ENCODE results near the gene CELA2B. TPM values are rescaled to one million over a fixed set of nuclear protein-coding genes. Genes with fewer than 3 reads are reported as not detected.
"Not testable (repeated sequence)": the region's sequence is repeated elsewhere in the genome, so short reads cannot be mapped to it uniquely, and the experiment has no call there.

The CELA2B gene
- total RNA-seq, 1 donor from 2014 or later, result not detected

- no peaks in the 10 kb centered on the region for H3K9me3 Mint-ChIP-seq
- peaks cover 21% of the 10 kb centered on the region for H3K36me3 Mint-ChIP-seq (ENCODE audit: low read depth)
- no peak overlapping the region for H3K27ac Mint-ChIP-seq
- no peak overlapping the region for H3K4me3 Mint-ChIP-seq
- peak; percentile 25 for DNase-seq (ENCODE audit: low spot score)
- H3K4me1 Mint-ChIP-seq (ENCODE audit: low read depth), result no peaks in the 10 kb centered on the region
- intact Hi-C loops (cut with micrococcal nuclease), result loop anchor here (1.0 kb wide), 1 partner anchor 178 kb away; no protein-coding TSS in a partner anchor
- no peaks in the 10 kb centered on the region for H3K27me3 Mint-ChIP-seq (ENCODE audit: insufficient read depth)
Measured at GRCh38 chr1:15501208-15502032, 25.5 kb downstream of the CELA2B start.

- Mint-ChIP-seq H3K27me3 (ENCODE audit: insufficient read depth) (no peaks in the 10 kb centered on the region), H3K4me1 (ENCODE audit: low read depth) (no peaks in the 10 kb centered on the region), H3K27ac (no peak overlapping the region), H3K9me3 (no peaks in the 10 kb centered on the region), H3K4me3 (no peak overlapping the region), H3K36me3 (ENCODE audit: low read depth) (peaks cover 16% of the 10 kb centered on the region)
- intact Hi-C loops (cut with micrococcal nuclease), result no loop called here
- DNase-seq (ENCODE audit: low spot score), result no peak
Measured at GRCh38 chr1:15504436-15504835, 28.5 kb downstream of the CELA2B start.

- no peaks in the 10 kb centered on the region for H3K9me3 Mint-ChIP-seq
- no peak overlapping the region for H3K27ac Mint-ChIP-seq
- intact Hi-C loops (cut with micrococcal nuclease), result no loop called here
- no peaks in the 10 kb centered on the region for H3K27me3 Mint-ChIP-seq (ENCODE audit: insufficient read depth)
- peaks cover 21% of the 10 kb centered on the region for H3K36me3 Mint-ChIP-seq (ENCODE audit: low read depth)
- DNase-seq (ENCODE audit: low spot score), result no peak
- H3K4me3 Mint-ChIP-seq, result no peak overlapping the region
- H3K4me1 Mint-ChIP-seq (ENCODE audit: low read depth), result peaks cover 8% of the 10 kb centered on the region
Measured at GRCh38 chr1:15506831-15507230, 30.9 kb downstream of the CELA2B start.

GRCh38 chr1:15507278-15507677 is 31.4 kb downstream of the CELA2B start:
- Mint-ChIP-seq H3K9me3 (no peaks in the 10 kb centered on the region), H3K4me1 (ENCODE audit: low read depth) (peaks cover 12% of the 10 kb centered on the region), H3K27me3 (ENCODE audit: insufficient read depth) (no peaks in the 10 kb centered on the region), H3K4me3 (no peak overlapping the region), H3K27ac (no peak overlapping the region), H3K36me3 (ENCODE audit: low read depth) (peaks cover 23% of the 10 kb centered on the region)
- intact Hi-C loops (cut with micrococcal nuclease), result no loop called here
- no peak for DNase-seq (ENCODE audit: low spot score)

DNA sequence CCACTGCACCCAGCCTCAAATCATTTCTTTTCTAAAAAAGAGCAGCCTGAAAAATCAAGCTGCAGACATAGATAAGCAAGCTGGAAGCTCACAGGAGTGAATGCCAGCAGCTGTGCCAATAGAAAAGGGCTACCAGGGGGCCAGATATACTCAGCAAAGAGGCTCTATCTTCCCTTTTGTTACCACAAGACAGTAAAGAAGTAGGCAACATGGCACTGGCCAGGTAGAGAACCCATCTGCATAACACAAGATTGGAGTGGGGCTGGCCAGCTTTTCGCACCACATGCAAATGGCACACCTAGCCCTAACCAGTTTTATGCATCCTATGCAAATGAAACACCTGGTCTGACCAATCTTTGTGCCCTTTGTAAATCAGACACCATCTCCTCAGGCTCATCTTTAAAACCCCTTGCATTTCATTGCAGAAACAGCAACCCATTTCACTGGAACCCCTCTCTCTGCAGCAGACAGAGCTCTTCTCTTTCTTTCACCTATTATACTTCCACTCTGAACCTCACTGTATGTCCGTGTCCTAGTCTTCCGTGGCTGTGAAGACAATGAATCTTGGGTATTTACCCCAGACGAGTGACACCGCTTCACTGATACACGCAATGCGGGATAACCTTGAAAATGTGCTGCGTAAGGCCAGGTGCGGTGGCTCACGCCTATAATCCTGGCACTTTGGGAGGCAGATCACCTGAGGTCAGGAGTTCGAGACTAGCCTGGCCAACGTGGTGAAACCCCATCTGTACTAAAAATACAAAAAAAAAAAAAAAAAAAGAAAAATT is 33.0 kb downstream of the CELA2B start:
- DNase-seq (ENCODE audit: low spot score), result no peak
- no peaks in the 10 kb centered on the region for H3K27me3 Mint-ChIP-seq (ENCODE audit: insufficient read depth)
- H3K4me3 Mint-ChIP-seq, result no peak overlapping the region
- H3K9me3 Mint-ChIP-seq, result no peaks in the 10 kb centered on the region
- H3K4me1 Mint-ChIP-seq (ENCODE audit: low read depth), result peaks cover 21% of the 10 kb centered on the region
- peaks cover 25% of the 10 kb centered on the region for H3K36me3 Mint-ChIP-seq (ENCODE audit: low read depth)
- intact Hi-C loops (cut with micrococcal nuclease), result no loop called here
- no peak overlapping the region for H3K27ac Mint-ChIP-seq

DNA sequence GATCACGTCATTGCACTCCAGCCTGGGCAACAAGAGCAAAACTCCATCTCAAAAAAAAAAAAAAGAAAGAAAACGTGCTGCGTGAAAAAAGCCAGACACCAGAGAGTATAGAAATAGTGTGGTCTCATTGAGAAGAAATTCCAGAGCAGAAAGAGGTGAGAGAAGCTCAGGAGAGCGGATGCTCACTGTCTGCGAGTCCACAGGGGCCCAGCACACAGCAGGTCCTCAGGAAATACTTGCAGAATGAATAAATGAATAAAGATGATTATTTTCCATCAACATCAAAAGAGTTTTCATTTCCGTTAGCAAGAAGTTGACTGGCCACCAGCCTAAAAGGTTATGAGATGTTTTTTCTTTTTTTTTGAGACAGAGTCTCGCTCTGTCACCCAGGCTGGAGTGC is 33.7 kb downstream of the CELA2B start:
- peaks cover 28% of the 10 kb centered on the region for H3K4me1 Mint-ChIP-seq (ENCODE audit: low read depth)
- H3K27ac Mint-ChIP-seq, result no peak overlapping the region
- H3K27me3 Mint-ChIP-seq (ENCODE audit: insufficient read depth), result no peaks in the 10 kb centered on the region
- H3K9me3 Mint-ChIP-seq, result no peaks in the 10 kb centered on the region
- H3K36me3 Mint-ChIP-seq (ENCODE audit: low read depth), result peaks cover 32% of the 10 kb centered on the region
- H3K4me3 Mint-ChIP-seq, result no peak overlapping the region
- intact Hi-C loops (cut with micrococcal nuclease), result no loop called here
- DNase-seq (ENCODE audit: low spot score), result no peak

DNA sequence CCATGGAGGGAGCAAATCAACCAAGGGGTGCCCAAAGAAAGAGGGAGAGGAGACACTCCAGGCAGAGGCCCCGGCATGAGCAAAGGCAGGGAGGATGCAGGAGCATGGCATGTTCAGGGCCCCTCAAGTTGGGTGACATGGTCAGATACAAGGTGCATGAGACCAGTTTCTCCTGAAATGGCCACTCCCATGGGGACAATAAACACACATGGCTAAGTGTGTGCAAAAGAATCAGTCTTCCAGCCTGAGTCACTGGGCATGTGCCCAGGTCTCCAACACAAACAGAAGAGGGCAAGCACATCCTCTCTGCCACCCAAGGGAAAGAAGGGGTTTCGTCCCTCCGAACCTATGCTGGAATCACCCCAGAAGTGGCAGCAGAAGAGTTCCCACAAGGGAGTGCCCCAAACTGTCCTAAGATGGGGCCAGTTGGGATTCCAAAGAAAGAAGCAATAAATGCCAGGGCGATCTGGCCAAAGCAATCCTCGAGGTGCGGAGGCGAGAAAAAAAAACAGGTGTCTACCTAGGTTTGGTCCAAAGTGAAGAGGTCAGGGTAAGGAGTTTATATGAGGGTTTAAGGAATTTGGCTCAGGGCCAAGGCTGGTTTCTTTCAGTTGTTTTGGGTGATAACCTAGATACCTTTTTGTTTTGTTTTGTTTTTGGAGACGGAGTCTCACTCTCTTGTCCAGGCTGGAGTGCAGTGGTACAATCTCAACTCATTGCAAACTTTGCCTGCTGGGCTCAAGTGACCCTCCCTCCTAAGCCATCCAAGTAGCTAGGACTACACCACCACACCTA is 34.9 kb downstream of the CELA2B start:
- H3K4me1 Mint-ChIP-seq (ENCODE audit: low read depth), result peaks cover 36% of the 10 kb centered on the region
- no peak for DNase-seq (ENCODE audit: low spot score)
- H3K27ac Mint-ChIP-seq, result peak overlapping the region; percentile 66
- H3K9me3 Mint-ChIP-seq, result no peaks in the 10 kb centered on the region
- H3K36me3 Mint-ChIP-seq (ENCODE audit: low read depth), result peaks cover 39% of the 10 kb centered on the region
- H3K4me3 Mint-ChIP-seq, result no peak overlapping the region
- no peaks in the 10 kb centered on the region for H3K27me3 Mint-ChIP-seq (ENCODE audit: insufficient read depth)
- intact Hi-C loops (cut with micrococcal nuclease), result no loop called here

DNA sequence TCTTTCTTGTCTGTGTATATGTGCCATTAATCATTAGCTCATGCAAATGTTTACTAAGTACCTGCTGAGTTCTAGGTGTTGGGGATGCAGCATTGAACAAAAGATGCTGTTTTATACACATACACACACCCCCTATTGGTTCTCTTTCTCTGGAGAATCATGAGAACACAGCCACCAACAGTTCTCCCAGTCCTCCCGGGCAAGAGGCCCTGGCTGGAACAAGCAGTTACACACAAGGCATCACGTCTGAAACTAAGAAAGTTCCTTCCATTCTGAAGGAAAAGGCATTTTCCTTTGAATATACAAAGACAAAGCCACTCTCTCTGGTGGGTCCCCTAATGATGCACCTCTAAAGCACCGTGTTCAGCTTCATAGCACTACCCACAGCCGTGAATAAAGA is 37.3 kb downstream of the CELA2B start:
- H3K27me3 Mint-ChIP-seq (ENCODE audit: insufficient read depth), result no peaks in the 10 kb centered on the region
- peaks cover 54% of the 10 kb centered on the region for H3K4me1 Mint-ChIP-seq (ENCODE audit: low read depth)
- peaks cover 56% of the 10 kb centered on the region for H3K36me3 Mint-ChIP-seq (ENCODE audit: low read depth)
- no peak overlapping the region for H3K27ac Mint-ChIP-seq
- no peaks in the 10 kb centered on the region for H3K9me3 Mint-ChIP-seq
- H3K4me3 Mint-ChIP-seq, result no peak overlapping the region
- DNase-seq (ENCODE audit: low spot score), result no peak
- intact Hi-C loops (cut with micrococcal nuclease), result no loop called here

DNA sequence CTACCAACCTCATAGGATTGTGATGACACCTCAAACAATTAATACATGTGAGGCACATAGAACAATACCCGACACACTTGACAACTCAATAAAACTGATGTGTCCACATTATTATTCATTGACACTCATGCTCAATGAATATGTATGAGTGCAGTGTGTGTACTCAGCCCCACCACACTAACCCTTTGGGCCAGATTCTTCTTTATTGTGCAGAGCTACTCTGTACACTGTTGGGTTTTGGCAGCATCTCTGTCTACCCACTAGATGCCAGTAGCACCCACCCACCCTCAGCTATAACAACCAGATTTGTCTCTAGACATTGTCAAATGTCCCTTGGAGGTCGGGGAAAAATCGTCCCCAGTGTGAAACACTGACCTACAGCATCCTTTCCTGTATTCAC is 38.0 kb downstream of the CELA2B start:
- Mint-ChIP-seq H3K4me3 (no peak overlapping the region), H3K27ac (peak overlapping the region; percentile 72), H3K36me3 (ENCODE audit: low read depth) (peaks cover 60% of the 10 kb centered on the region), H3K9me3 (no peaks in the 10 kb centered on the region), H3K4me1 (ENCODE audit: low read depth) (peaks cover 59% of the 10 kb centered on the region), H3K27me3 (ENCODE audit: insufficient read depth) (no peaks in the 10 kb centered on the region)
- intact Hi-C loops (cut with micrococcal nuclease), result no loop called here
- DNase-seq (ENCODE audit: low spot score), result no peak

- not testable (repeated sequence) for H3K4me3 Mint-ChIP-seq
- H3K4me1 Mint-ChIP-seq (ENCODE audit: low read depth), result peaks cover 63% of the 10 kb centered on the region
- H3K36me3 Mint-ChIP-seq (ENCODE audit: low read depth), result peaks cover 61% of the 10 kb centered on the region
Measured at GRCh38 chr1:15514557-15514956, 38.7 kb downstream of the CELA2B start.

GRCh38 chr1:15515022-15515663 is 39.2 kb downstream of the CELA2B start:
- H3K36me3 Mint-ChIP-seq (ENCODE audit: low read depth), result peaks cover 61% of the 10 kb centered on the region

More at GRCh38 chr1:15514557-15514956, 38.7 kb downstream of the CELA2B start:
- H3K27me3 Mint-ChIP-seq (ENCODE audit: insufficient read depth); DNase-seq (ENCODE audit: low spot score); H3K9me3 Mint-ChIP-seq; intact Hi-C loops (cut with micrococcal nuclease): not testable (repeated sequence)
- peak overlapping the region; percentile 72 for H3K27ac Mint-ChIP-seq

DNA sequence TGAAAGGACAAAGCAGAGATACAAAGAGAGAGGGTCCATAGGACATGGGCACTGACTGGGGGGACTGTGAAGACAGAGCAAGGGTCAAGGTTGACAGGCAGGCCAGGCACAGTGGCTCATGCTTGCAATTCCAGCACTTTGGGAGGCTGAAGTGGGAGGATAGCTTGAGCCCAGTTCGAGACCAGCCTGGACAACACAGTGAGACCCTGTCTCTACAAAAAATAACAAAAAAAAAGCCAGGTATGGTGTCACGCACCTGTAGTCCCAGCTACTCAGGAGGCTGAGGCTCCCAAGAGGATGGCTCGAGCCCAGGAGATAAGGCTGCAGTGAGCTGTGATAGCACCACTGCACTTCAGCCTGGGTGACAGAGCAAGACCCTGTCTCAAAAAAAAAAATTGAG is 43.7 kb downstream of the CELA2B start:
- H3K4me3 Mint-ChIP-seq, result no peak overlapping the region
- DNase-seq (ENCODE audit: low spot score), result no peak
- H3K4me1 Mint-ChIP-seq (ENCODE audit: low read depth), result peaks cover 65% of the 10 kb centered on the region
- H3K9me3 Mint-ChIP-seq, result no peaks in the 10 kb centered on the region
- peaks cover 39% of the 10 kb centered on the region for H3K36me3 Mint-ChIP-seq (ENCODE audit: low read depth)
- H3K27ac Mint-ChIP-seq, result no peak overlapping the region
- intact Hi-C loops (cut with micrococcal nuclease), result loop anchor here (5.0 to 10.0 kb wide), 2 partner anchors 172 to 1915 kb away; partner anchors contain the start of gene RCC2
- H3K27me3 Mint-ChIP-seq (ENCODE audit: insufficient read depth), result no peaks in the 10 kb centered on the region

More at GRCh38 chr1:15515022-15515663, 39.2 kb downstream of the CELA2B start:
- Mint-ChIP-seq H3K9me3 (no peaks in the 10 kb centered on the region), H3K27ac (peak overlapping the region; percentile 93), H3K4me3 (peak overlapping the region; percentile 67), H3K4me1 (ENCODE audit: low read depth) (peaks cover 64% of the 10 kb centered on the region), H3K27me3 (ENCODE audit: insufficient read depth) (no peaks in the 10 kb centered on the region)
- DNase-seq (ENCODE audit: low spot score), result no peak
- intact Hi-C loops (cut with micrococcal nuclease), result no loop called here
